K562 (cell line): ENCODE results near the gene H2BK1.

Experiments
- ATF7 ChIP-seq: fragments of 450-650 bp; IDR thresholded peaks from 2 replicates; pipeline ENCODE4 v1.7.1; 2014; ENCODE audit warnings: mild to moderate bottlenecking, moderate library complexity
- CBX3 ChIP-seq, 2 experiments: IDR thresholded peaks; 1 replicate in 1 of 2; 2 replicates in 1 of 2; pipeline ENCODE4 v1.6.1; 2012; ENCODE audit warnings: inconsistent platforms in 2 of 2, low read length in 2 of 2, borderline replicate concordance in 1 of 2, control low read depth in 1 of 2
- NCOA1 ChIP-seq: fragments of 450-650 bp; IDR thresholded peaks from 2 replicates; pipeline ENCODE4 v1.6.1; 2016; ENCODE audit warnings: low read depth
- ZBTB7A ChIP-seq: IDR thresholded peaks from 2 replicates; pipeline ENCODE4 v1.6.1; 2011; ENCODE audit warnings: low read depth, mild to moderate bottlenecking, low read length, moderate library complexity, borderline replicate concordance; ENCODE audit not compliant: control insufficient read depth
- ZNF134 ChIP-seq: fragments of 250-450 bp; sonication (Bioruptor Pico); conservative IDR thresholded peaks from 2 replicates; pipeline ENCODE4 v1.4.0; 2020
- ZNF175 ChIP-seq: fragments of 200-800 bp; sonication (Bioruptor generic); IDR thresholded peaks from 2 replicates; pipeline ENCODE4 v1.6.1; 2016; ENCODE audit warnings: low read depth, mild to moderate bottlenecking, missing genetic modification characterization, missing compliant biosample characterization
- ZNF263 ChIP-seq: sonication (generic); formaldehyde crosslinking; IDR thresholded peaks from 2 replicates; pipeline ENCODE4 v1.8.0; 2022; ENCODE audit warnings: mild to moderate bottlenecking, missing genetic modification reagents, borderline replicate concordance
- TF ChIP-seq, protein P1 (sequence below): sonication (generic); formaldehyde crosslinking; IDR thresholded peaks from 2 replicates; pipeline ENCODE4 v1.8.1; 2022; ENCODE audit warnings: missing genetic modification reagents
- TF ChIP-seq, protein P2 (sequence below): sonication (generic); formaldehyde crosslinking; IDR thresholded peaks from 2 replicates; pipeline ENCODE4 v1.8.0; 2023; ENCODE audit warnings: mild to moderate bottlenecking, missing genetic modification reagents
- TF ChIP-seq, protein P3 (sequence below), 3 experiments: IDR thresholded peaks in 2 of 3; conservative IDR thresholded peaks in 1 of 3; 2 replicates each; pipeline ENCODE4 v1.5.1; 2011 to 2012; ENCODE audit warnings: low read length in 3 of 3, mild to moderate bottlenecking in 3 of 3, control low read depth in 2 of 3, improper control_type of control experiment in 1 of 3, inconsistent platforms in 1 of 3, low read depth in 1 of 3, mixed read lengths in 1 of 3, moderate library complexity in 1 of 3; ENCODE audit not compliant: insufficient read depth in 2 of 3

DNA sequence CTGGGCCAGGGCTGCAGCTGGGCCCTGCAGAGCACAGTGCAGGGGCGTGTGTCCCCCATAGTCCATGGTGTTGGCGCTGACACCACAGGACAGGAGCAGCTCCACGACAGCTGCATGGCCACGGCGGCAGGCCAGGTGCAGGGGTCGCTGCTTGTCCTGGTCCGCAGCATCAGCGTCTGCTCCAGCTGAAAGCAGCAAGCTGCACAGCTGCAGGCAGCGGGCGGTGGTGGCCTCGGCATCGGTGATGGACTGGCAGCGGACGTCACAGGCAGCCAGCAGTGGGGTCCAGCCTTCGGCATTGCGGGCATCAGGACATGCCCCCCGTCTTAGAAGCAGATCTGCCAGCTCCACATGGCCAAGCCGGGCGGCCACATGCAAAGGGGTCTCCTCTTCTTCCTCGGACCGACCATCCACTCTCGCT, 29.3 kb downstream of the H2BK1 start:
- TF ChIP-seq NCOA1 (no peak), ZNF175 (CRISPR knock-in tag) (no peak), ZBTB7A (no peak), ZNF134 (CRISPR knock-in tag) (no peak), CBX3 (IDR thresholded peaks at IDR 0.05; ENCODE audit: borderline replicate concordance in 1 of 2, low read length in 2 of 2) (no peak), ATF7 (no peak), ZNF263 (no peak)
- TF ChIP-seq, protein P1, sequence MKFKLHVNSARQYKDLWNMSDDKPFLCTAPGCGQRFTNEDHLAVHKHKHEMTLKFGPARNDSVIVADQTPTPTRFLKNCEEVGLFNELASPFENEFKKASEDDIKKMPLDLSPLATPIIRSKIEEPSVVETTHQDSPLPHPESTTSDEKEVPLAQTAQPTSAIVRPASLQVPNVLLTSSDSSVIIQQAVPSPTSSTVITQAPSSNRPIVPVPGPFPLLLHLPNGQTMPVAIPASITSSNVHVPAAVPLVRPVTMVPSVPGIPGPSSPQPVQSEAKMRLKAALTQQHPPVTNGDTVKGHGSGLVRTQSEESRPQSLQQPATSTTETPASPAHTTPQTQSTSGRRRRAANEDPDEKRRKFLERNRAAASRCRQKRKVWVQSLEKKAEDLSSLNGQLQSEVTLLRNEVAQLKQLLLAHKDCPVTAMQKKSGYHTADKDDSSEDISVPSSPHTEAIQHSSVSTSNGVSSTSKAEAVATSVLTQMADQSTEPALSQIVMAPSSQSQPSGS (CRISPR knock-in tag), result no peak
- TF ChIP-seq, protein P2, sequence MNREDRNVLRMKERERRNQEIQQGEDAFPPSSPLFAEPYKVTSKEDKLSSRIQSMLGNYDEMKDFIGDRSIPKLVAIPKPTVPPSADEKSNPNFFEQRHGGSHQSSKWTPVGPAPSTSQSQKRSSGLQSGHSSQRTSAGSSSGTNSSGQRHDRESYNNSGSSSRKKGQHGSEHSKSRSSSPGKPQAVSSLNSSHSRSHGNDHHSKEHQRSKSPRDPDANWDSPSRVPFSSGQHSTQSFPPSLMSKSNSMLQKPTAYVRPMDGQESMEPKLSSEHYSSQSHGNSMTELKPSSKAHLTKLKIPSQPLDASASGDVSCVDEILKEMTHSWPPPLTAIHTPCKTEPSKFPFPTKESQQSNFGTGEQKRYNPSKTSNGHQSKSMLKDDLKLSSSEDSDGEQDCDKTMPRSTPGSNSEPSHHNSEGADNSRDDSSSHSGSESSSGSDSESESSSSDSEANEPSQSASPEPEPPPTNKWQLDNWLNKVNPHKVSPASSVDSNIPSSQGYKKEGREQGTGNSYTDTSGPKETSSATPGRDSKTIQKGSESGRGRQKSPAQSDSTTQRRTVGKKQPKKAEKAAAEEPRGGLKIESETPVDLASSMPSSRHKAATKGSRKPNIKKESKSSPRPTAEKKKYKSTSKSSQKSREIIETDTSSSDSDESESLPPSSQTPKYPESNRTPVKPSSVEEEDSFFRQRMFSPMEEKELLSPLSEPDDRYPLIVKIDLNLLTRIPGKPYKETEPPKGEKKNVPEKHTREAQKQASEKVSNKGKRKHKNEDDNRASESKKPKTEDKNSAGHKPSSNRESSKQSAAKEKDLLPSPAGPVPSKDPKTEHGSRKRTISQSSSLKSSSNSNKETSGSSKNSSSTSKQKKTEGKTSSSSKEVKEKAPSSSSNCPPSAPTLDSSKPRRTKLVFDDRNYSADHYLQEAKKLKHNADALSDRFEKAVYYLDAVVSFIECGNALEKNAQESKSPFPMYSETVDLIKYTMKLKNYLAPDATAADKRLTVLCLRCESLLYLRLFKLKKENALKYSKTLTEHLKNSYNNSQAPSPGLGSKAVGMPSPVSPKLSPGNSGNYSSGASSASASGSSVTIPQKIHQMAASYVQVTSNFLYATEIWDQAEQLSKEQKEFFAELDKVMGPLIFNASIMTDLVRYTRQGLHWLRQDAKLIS (CRISPR knock-in tag), result no peak
- TF ChIP-seq, protein P3, sequence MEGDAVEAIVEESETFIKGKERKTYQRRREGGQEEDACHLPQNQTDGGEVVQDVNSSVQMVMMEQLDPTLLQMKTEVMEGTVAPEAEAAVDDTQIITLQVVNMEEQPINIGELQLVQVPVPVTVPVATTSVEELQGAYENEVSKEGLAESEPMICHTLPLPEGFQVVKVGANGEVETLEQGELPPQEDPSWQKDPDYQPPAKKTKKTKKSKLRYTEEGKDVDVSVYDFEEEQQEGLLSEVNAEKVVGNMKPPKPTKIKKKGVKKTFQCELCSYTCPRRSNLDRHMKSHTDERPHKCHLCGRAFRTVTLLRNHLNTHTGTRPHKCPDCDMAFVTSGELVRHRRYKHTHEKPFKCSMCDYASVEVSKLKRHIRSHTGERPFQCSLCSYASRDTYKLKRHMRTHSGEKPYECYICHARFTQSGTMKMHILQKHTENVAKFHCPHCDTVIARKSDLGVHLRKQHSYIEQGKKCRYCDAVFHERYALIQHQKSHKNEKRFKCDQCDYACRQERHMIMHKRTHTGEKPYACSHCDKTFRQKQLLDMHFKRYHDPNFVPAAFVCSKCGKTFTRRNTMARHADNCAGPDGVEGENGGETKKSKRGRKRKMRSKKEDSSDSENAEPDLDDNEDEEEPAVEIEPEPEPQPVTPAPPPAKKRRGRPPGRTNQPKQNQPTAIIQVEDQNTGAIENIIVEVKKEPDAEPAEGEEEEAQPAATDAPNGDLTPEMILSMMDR (IDR thresholded peaks at IDR 0.05 in 2 of 3, conservative IDR thresholded peaks at IDR 0.05 in 1 of 3; ENCODE audit: insufficient read depth in 2 of 3, low read depth in 1 of 3, low read length in 3 of 3), result no peak
